HepG2 (cell line): ENCODE results near the gene RNF25. TPM values are rescaled to one million over a fixed set of nuclear protein-coding genes. Genes with fewer than 3 reads are reported as not detected.

ENCODE experiments used
- HOXA9 ChIP-seq: sonication (generic); formaldehyde crosslinking; IDR thresholded peaks from 2 replicates; pipeline ENCODE4 v1.8.1; 2022; ENCODE audit warnings: missing genetic modification reagents, mild to moderate bottlenecking, moderate library complexity, borderline replicate concordance
- KLF13 ChIP-seq: sonication (generic); formaldehyde crosslinking; IDR thresholded peaks from 2 replicates; pipeline ENCODE4 v1.4.0; 2020; ENCODE audit warnings: mild to moderate bottlenecking, missing genetic modification reagents
- MYNN ChIP-seq: sonication (generic); formaldehyde crosslinking; IDR thresholded peaks from 2 replicates; pipeline ENCODE4 v1.4.0; 2020; ENCODE audit warnings: mild to moderate bottlenecking, low read depth, missing genetic modification reagents
- NPAS2 ChIP-seq: sonication (generic); formaldehyde crosslinking; IDR thresholded peaks from 2 replicates; pipeline ENCODE4 v1.8.0; 2022; ENCODE audit warnings: mild to moderate bottlenecking, missing genetic modification reagents, borderline replicate concordance
- REPIN1 ChIP-seq: sonication (generic); formaldehyde crosslinking; IDR thresholded peaks from 2 replicates; pipeline ENCODE4 v1.8.0; 2022; ENCODE audit warnings: missing genetic modification reagents, low read depth, mild to moderate bottlenecking, borderline replicate concordance
- SRSF4 ChIP-seq: fragments of 200-400 bp; formaldehyde crosslinking; IDR thresholded peaks from one replicate; pipeline ENCODE4 v1.6.1; 2018; ENCODE audit warnings: mild to moderate bottlenecking, low read depth, low read length, moderate library complexity; ENCODE audit not compliant: poor library complexity, severe bottlenecking
- TEAD2 ChIP-seq: sonication (generic); formaldehyde crosslinking; IDR thresholded peaks from 2 replicates; pipeline ENCODE4 v1.9.0; 2021; ENCODE audit warnings: missing genetic modification reagents
- XBP1 ChIP-seq: sonication (generic); formaldehyde crosslinking; IDR thresholded peaks from 2 replicates; pipeline ENCODE4 v1.5.0; 2020; ENCODE audit warnings: missing genetic modification reagents
- YY1 ChIP-seq: IDR thresholded peaks from 2 replicates; pipeline ENCODE4 v1.6.1; 2011; ENCODE audit warnings: low read length, low read depth, moderate library complexity, mild to moderate bottlenecking; ENCODE audit not compliant: insufficient read depth, insufficient replicate concordance
- ZBTB1 ChIP-seq: sonication (generic); formaldehyde crosslinking; IDR thresholded peaks from 2 replicates; pipeline ENCODE4 v1.4.0; 2020; ENCODE audit warnings: missing genetic modification reagents, borderline replicate concordance
- ZFP36L1 ChIP-seq: sonication (generic); formaldehyde crosslinking; IDR thresholded peaks from 2 replicates; pipeline ENCODE4 v1.8.0; 2022; ENCODE audit warnings: mild to moderate bottlenecking, missing genetic modification reagents, moderate library complexity
- ZNF235 ChIP-seq: sonication (generic); formaldehyde crosslinking; IDR thresholded peaks from 2 replicates; pipeline ENCODE4 v1.8.1; 2023; ENCODE audit warnings: mild to moderate bottlenecking, missing genetic modification reagents, borderline replicate concordance
- ZNF30 ChIP-seq: sonication (generic); formaldehyde crosslinking; IDR thresholded peaks from 2 replicates; pipeline ENCODE4 v1.5.0; 2020; ENCODE audit warnings: mild to moderate bottlenecking, missing genetic modification reagents
- ZNF329 ChIP-seq: sonication (generic); formaldehyde crosslinking; IDR thresholded peaks from 2 replicates; pipeline ENCODE4 v1.9.0; 2021; ENCODE audit warnings: low read depth, mild to moderate bottlenecking, missing genetic modification reagents
- ZNF564 ChIP-seq: sonication (generic); formaldehyde crosslinking; IDR thresholded peaks from 2 replicates; pipeline ENCODE4 v1.8.1; 2023; ENCODE audit warnings: mild to moderate bottlenecking, missing genetic modification reagents
- ZNF713 ChIP-seq: sonication (generic); formaldehyde crosslinking; IDR thresholded peaks from 2 replicates; pipeline ENCODE4 v1.4.0; 2020; ENCODE audit warnings: mild to moderate bottlenecking, missing genetic modification reagents
- ZNF766 ChIP-seq: sonication (generic); formaldehyde crosslinking; IDR thresholded peaks from 2 replicates; pipeline ENCODE4 v1.5.0; 2020; ENCODE audit warnings: missing genetic modification reagents, borderline replicate concordance
- ZNF768 ChIP-seq: sonication (generic); formaldehyde crosslinking; IDR thresholded peaks from 2 replicates; pipeline ENCODE4 v1.4.0; 2020; ENCODE audit warnings: missing genetic modification reagents
- polyA plus RNA-seq, 8 experiments: library from polyadenylated mRNA; depleted of rRNA in 3 of 8; stranded (reverse) in 7 of 8; unstranded in 1 of 8; fragments of >200 nt; fragmentation: Illumina TruSeq in 4 of 8; extraction: Trizol in 4 of 8; gene quantifications; 2 replicates each; pipeline versions ENCODE4 v1.2.1 to v1.2.3, GENCODE V29; 2011 to 2016; ENCODE audit warnings: low read depth in 4 of 8, missing spikeins in 1 of 8, mixed read lengths in 1 of 8; ENCODE audit not compliant: insufficient read depth in 1 of 8
- total RNA-seq, 5 experiments: library from RNA; depleted of rRNA; stranded (reverse); fragments of >200 nt; fragmentation: Illumina TruSeq; extraction: Trizol; gene quantifications; 2 replicates each; pipeline ENCODE4 v1.2.3, GENCODE V29; 2016; ENCODE audit warnings: low read depth in 1 of 5
- TF ChIP-seq, protein P1 (sequence below): sonication (generic); formaldehyde crosslinking; IDR thresholded peaks from 2 replicates; pipeline ENCODE4 v1.5.1; 2020; ENCODE audit warnings: missing genetic modification reagents, mild to moderate bottlenecking, borderline replicate concordance
- TF ChIP-seq, protein P2 (sequence below): sonication (generic); formaldehyde crosslinking; IDR thresholded peaks from 2 replicates; pipeline ENCODE4 v1.4.0; 2020; ENCODE audit warnings: missing genetic modification reagents
- TF ChIP-seq, protein P3 (sequence below): fragments of 450-650 bp; IDR thresholded peaks from 2 replicates; pipeline ENCODE4 v1.6.1; 2017; ENCODE audit warnings: mild to moderate bottlenecking

Gene RNF25
- total and polyA plus RNA-seq, 2 of the 13 experiments (the other 11 are each of a cell fraction or from before 2014, with no cell fraction given), result 37.0 to 87.6 TPM

DNA sequence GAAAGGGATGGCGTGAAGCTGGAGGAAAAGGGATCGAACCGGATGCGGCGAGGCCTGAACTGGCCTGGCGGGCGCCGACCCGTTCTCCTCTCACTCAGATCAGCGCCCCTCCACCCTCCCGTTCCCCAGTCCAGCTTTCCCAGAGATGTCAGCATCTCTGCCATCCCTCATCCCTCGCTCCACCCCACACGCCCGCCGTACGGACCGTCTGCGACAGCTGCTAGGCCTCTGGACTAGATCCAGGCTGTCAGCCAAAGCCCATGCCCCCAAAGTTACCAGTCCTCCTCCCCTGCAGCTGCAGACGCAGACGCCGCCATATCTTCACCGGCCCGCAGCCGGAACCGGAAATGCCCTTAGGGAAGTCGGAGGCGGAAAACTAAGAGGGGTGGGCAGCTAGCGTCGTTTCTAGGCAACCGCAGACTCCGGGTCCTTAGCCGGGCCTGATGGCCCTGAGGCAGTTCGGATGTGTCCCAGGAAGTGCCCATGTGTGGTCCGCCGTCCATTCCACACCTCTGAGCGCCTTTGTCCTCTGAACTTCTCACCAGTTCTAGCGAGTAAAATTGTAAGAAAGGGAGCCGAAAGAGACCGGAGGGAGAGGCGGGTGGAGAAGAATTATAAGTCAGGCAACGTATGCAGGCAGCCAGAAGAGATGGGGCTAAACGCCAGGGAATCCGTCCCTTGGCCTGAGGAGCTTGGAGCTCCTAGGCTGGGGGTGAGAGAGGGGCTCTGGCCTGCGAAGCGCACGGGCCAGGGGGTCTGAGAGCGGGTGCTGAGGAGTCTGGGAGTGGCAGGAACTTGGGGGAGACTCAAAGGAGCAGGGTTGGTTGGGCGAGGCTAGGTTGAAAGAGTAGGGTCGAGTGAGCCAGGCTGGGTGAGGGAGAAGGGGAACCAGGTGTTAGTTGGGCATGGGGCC lies at the start of gene RNF25, which contains the start of gene STK36 (continued):
- TF ChIP-seq, protein P1, sequence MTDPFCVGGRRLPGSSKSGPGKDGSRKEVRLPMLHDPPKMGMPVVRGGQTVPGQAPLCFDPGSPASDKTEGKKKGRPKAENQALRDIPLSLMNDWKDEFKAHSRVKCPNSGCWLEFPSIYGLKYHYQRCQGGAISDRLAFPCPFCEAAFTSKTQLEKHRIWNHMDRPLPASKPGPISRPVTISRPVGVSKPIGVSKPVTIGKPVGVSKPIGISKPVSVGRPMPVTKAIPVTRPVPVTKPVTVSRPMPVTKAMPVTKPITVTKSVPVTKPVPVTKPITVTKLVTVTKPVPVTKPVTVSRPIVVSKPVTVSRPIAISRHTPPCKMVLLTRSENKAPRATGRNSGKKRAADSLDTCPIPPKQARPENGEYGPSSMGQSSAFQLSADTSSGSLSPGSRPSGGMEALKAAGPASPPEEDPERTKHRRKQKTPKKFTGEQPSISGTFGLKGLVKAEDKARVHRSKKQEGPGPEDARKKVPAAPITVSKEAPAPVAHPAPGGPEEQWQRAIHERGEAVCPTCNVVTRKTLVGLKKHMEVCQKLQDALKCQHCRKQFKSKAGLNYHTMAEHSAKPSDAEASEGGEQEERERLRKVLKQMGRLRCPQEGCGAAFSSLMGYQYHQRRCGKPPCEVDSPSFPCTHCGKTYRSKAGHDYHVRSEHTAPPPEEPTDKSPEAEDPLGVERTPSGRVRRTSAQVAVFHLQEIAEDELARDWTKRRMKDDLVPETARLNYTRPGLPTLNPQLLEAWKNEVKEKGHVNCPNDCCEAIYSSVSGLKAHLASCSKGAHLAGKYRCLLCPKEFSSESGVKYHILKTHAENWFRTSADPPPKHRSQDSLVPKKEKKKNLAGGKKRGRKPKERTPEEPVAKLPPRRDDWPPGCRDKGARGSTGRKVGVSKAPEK (CRISPR knock-in tag), result no peak
- TF ChIP-seq, protein P2, sequence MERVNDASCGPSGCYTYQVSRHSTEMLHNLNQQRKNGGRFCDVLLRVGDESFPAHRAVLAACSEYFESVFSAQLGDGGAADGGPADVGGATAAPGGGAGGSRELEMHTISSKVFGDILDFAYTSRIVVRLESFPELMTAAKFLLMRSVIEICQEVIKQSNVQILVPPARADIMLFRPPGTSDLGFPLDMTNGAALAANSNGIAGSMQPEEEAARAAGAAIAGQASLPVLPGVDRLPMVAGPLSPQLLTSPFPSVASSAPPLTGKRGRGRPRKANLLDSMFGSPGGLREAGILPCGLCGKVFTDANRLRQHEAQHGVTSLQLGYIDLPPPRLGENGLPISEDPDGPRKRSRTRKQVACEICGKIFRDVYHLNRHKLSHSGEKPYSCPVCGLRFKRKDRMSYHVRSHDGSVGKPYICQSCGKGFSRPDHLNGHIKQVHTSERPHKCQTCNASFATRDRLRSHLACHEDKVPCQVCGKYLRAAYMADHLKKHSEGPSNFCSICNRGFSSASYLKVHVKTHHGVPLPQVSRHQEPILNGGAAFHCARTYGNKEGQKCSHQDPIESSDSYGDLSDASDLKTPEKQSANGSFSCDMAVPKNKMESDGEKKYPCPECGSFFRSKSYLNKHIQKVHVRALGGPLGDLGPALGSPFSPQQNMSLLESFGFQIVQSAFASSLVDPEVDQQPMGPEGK (CRISPR knock-in tag), result peak; percentile 30; the same call in 1 of the 2 replicates
- TF ChIP-seq XBP1 (CRISPR knock-in tag), result no peak
- TF ChIP-seq HOXA9 (CRISPR knock-in tag), result no peak
- TF ChIP-seq ZNF329 (CRISPR knock-in tag), result no peak; the same call in 1 of the 2 replicates
- TF ChIP-seq ZNF766 (CRISPR knock-in tag), result peak; percentile 39; the same call in 1 of the 2 replicates
- TF ChIP-seq KLF13 (CRISPR knock-in tag), result 0 out of 2 replicates have a peak, but pooled peaks have one; percentile 46
- no peak for TF ChIP-seq MYNN (CRISPR knock-in tag)
- TF ChIP-seq, protein P3, sequence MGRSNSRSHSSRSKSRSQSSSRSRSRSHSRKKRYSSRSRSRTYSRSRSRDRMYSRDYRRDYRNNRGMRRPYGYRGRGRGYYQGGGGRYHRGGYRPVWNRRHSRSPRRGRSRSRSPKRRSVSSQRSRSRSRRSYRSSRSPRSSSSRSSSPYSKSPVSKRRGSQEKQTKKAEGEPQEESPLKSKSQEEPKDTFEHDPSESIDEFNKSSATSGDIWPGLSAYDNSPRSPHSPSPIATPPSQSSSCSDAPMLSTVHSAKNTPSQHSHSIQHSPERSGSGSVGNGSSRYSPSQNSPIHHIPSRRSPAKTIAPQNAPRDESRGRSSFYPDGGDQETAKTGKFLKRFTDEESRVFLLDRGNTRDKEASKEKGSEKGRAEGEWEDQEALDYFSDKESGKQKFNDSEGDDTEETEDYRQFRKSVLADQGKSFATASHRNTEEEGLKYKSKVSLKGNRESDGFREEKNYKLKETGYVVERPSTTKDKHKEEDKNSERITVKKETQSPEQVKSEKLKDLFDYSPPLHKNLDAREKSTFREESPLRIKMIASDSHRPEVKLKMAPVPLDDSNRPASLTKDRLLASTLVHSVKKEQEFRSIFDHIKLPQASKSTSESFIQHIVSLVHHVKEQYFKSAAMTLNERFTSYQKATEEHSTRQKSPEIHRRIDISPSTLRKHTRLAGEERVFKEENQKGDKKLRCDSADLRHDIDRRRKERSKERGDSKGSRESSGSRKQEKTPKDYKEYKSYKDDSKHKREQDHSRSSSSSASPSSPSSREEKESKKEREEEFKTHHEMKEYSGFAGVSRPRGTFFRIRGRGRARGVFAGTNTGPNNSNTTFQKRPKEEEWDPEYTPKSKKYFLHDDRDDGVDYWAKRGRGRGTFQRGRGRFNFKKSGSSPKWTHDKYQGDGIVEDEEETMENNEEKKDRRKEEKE, result no peak
- peak; percentile 60; the same call in 1 of the 2 replicates for TF ChIP-seq ZFP36L1 (CRISPR knock-in tag)
- no peak for TF ChIP-seq ZNF564 (CRISPR knock-in tag)
- TF ChIP-seq ZBTB1 (CRISPR knock-in tag), result no peak
- TF ChIP-seq ZNF768 (CRISPR knock-in tag), result no peak; the same call in 1 of the 2 replicates
- peak; percentile 95 for TF ChIP-seq YY1
- peak; percentile 85; the same call in 1 of the 2 replicates for TF ChIP-seq REPIN1 (CRISPR knock-in tag)
- no peak for TF ChIP-seq TEAD2
- no peak for TF ChIP-seq NPAS2 (CRISPR knock-in tag)
- TF ChIP-seq ZNF30 (CRISPR knock-in tag), result no peak
- no peak for TF ChIP-seq ZNF713 (CRISPR knock-in tag)
- TF ChIP-seq SRSF4, result no peak
- TF ChIP-seq ZNF235 (CRISPR knock-in tag), result peak; percentile 72; the same call in 1 of the 2 replicates
